Uterus (tissue), 4 donors: Measurements from ENCODE around the gene TTC39C. TPM values are rescaled to one million over a fixed set of nuclear protein-coding genes. Genes with fewer than 3 reads are reported as not detected.
"Not testable (repeated sequence)": the region's sequence is repeated elsewhere in the genome, so short reads cannot be mapped to it uniquely, and the experiment has no call there.

Source experiments
- DNase-seq, 2 donors: peaks; one replicate each; pipeline ENCODE4 v3.0.0-alpha.2; 2019 to 2020
- H3K27ac ChIP-seq, 2 donors: fragments of 200-600 bp; sonication (generic); 1 replicate in 1 of 2; 2 replicates in 1 of 2; pipeline ENCODE4 v1.5.1; 2016 to 2018
- H3K27me3 ChIP-seq, 2 donors: fragments of 200-600 bp; sonication (generic); one replicate each; pipeline ENCODE4 v1.5.1; 2018 to 2019; ENCODE audit warnings: control low read depth in 1 of 2
- H3K36me3 ChIP-seq, 2 donors: fragments of 200-600 bp; sonication (generic); one replicate each; pipeline ENCODE4 v1.5.1; 2019; ENCODE audit warnings: control low read depth in 1 of 2
- H3K4me1 ChIP-seq, 2 donors: fragments of 200-600 bp; sonication (generic); one replicate each; pipeline ENCODE4 v1.5.1; 2018 to 2019; ENCODE audit warnings: control low read depth in 1 of 2
- H3K4me3 ChIP-seq, 2 donors: fragments of 200-600 bp; sonication (generic); 1 replicate in 1 of 2; 2 replicates in 1 of 2; pipeline ENCODE4 v1.5.1; 2018 to 2019; ENCODE audit warnings: mild to moderate bottlenecking in 1 of 2
- H3K9me3 ChIP-seq, 2 donors: fragments of 200-600 bp; sonication (generic); one replicate each; pipeline ENCODE4 v1.5.1; 2019; ENCODE audit warnings: control low read depth in 1 of 2
- CTCF ChIP-seq, 4 experiments: fragments of 200-600 bp in 2 of 4; fragments of 450-650 bp in 2 of 4; sonication (generic) in 2 of 4; IDR thresholded peaks; one replicate each; pipeline ENCODE4 v1.5.1; 2016 to 2019; ENCODE audit warnings: antibody characterized with exemption in 4 of 4, mild to moderate bottlenecking in 2 of 4, moderate library complexity in 1 of 4
- POLR2A ChIP-seq, 2 donors: fragments of 450-650 bp; IDR thresholded peaks; one replicate each; pipeline ENCODE4 v1.6.1; 2016; ENCODE audit warnings: antibody characterized with exemption in 2 of 2, mild to moderate bottlenecking in 1 of 2, moderate library complexity in 1 of 2
- intact Hi-C: fragments of 100-400 bp; cut with DNase I; formaldehyde crosslinking; loops from one replicate; pipeline ENCODE4 v1.15.1; 2023; ENCODE audit warnings: low total_unique reads
- total RNA-seq, 4 donors: library from RNA; depleted of rRNA in 3 of 4; stranded (reverse); fragments of >200 nt in 3 of 4; gene quantifications; one replicate each; pipeline versions ENCODE4 v1.1.0 to v1.2.4, GENCODE V29; 2014 to 2023
- donor health status: DM: yes; HTN: yes; CAD: no.

TTC39C gene
- total RNA-seq, 4 donors from 2014 or later = 25.6 to 50.6 (median 33.5) TPM

GRCh38 chr18:24054130-24054529 lies 39.6 kb downstream of the TTC39C start:
- peak overlapping the region; percentile 18 to 45 for H3K27ac ChIP-seq

GRCh38 chr18:24055009-24055804 lies 40.7 kb downstream of the TTC39C start:
- Histone ChIP-seq H3K4me1 (peaks cover 0 to 10% of the 10 kb centered on the region in 2 donors), H3K27me3 (no peaks in the 10 kb centered on the region), H3K4me3 (no peak overlapping the region), H3K9me3 (no peaks in the 10 kb centered on the region), H3K27ac (no peak overlapping the region), H3K36me3 (no peaks in the 10 kb centered on the region)
- TF ChIP-seq POLR2A (IDR thresholded peaks at IDR 0.05) (no peak), CTCF (IDR thresholded peaks at IDR 0.05) (no peak)
- no peak for DNase-seq
- intact Hi-C loops = no loop called here

More at GRCh38 chr18:24054130-24054529, 39.6 kb downstream of the TTC39C start:
- Histone ChIP-seq H3K9me3 (no peaks in the 10 kb centered on the region), H3K36me3 (no peaks in the 10 kb centered on the region), H3K4me1 (peaks cover 0 to 10% of the 10 kb centered on the region in 2 donors), H3K27me3 (no peaks in the 10 kb centered on the region), H3K4me3 (no peak overlapping the region)
- TF ChIP-seq CTCF (IDR thresholded peaks at IDR 0.05) (no peak), POLR2A (IDR thresholded peaks at IDR 0.05) (no peak)
- intact Hi-C loops = no loop called here
- no peak for DNase-seq

GRCh38 chr18:24055878-24056277 lies 41.3 kb downstream of the TTC39C start:
- no peaks in the 10 kb centered on the region for H3K27me3 ChIP-seq
- no peaks in the 10 kb centered on the region for H3K9me3 ChIP-seq
- intact Hi-C loops = no loop called here
- no peak for TF ChIP-seq POLR2A (IDR thresholded peaks at IDR 0.05)
- DNase-seq = no peak
- no peaks in the 10 kb centered on the region for H3K36me3 ChIP-seq
- no peak overlapping the region for H3K27ac ChIP-seq
- peaks cover 0 to 10% of the 10 kb centered on the region in 2 donors for H3K4me1 ChIP-seq
- no peak overlapping the region for H3K4me3 ChIP-seq

GRCh38 chr18:24056506-24056905 lies 42.0 kb downstream of the TTC39C start:
- no peaks in the 10 kb centered on the region for H3K9me3 ChIP-seq
- no peak for DNase-seq
- H3K4me3 ChIP-seq = no peak overlapping the region
- H3K36me3 ChIP-seq = no peaks in the 10 kb centered on the region
- TF ChIP-seq CTCF (IDR thresholded peaks at IDR 0.05) (no peak), POLR2A (IDR thresholded peaks at IDR 0.05) (no peak)
- peaks cover 0 to 10% of the 10 kb centered on the region in 2 donors for H3K4me1 ChIP-seq
- H3K27ac ChIP-seq = no peak overlapping the region
- intact Hi-C loops = no loop called here
- no peaks in the 10 kb centered on the region for H3K27me3 ChIP-seq

- Histone ChIP-seq H3K36me3 (no peaks in the 10 kb centered on the region), H3K4me3 (no peak overlapping the region), H3K27me3 (no peaks in the 10 kb centered on the region), H3K9me3 (no peaks in the 10 kb centered on the region), H3K4me1 (peaks cover 0 to 10% of the 10 kb centered on the region in 2 donors), H3K27ac (no peak overlapping the region)
- TF ChIP-seq POLR2A (IDR thresholded peaks at IDR 0.05) = no peak
- TF ChIP-seq CTCF (IDR thresholded peaks at IDR 0.05) = no peak
- intact Hi-C loops = no loop called here
- DNase-seq = no peak
Measured at GRCh38 chr18:24057804-24058203, 43.2 kb downstream of the TTC39C start.

- DNase-seq, intact Hi-C loops, H3K27me3 ChIP-seq, H3K27ac ChIP-seq, H3K9me3 ChIP-seq, H3K4me3 ChIP-seq, H3K36me3 ChIP-seq, H3K4me1 ChIP-seq: not testable (repeated sequence)
Measured at GRCh38 chr18:24059385-24059784, 44.8 kb downstream of the TTC39C start.
